Right lobe of liver (tissue), 4 donors: ENCODE measurements around the gene STXBP3.

Experiments used
- POLR2A ChIP-seq: fragments of 450-650 bp; IDR thresholded peaks from one replicate; pipeline ENCODE4 v1.6.1; 2017; ENCODE audit warnings: antibody characterized with exemption, mild to moderate bottlenecking
- TF ChIP-seq, protein P1 (sequence below), 4 donors: fragments of 200-600 bp in 3 of 4; fragments of 450-650 bp in 1 of 4; IDR thresholded peaks; one replicate each; pipeline versions ENCODE4 v1.5.1 to v1.8.0; 2016 to 2022; ENCODE audit warnings: antibody characterized with exemption in 4 of 4, mild to moderate bottlenecking in 2 of 4
- donor health status: DM: no; HTN: no; CAD: no.
- donor health status: DM: no; HTN: no; CAD: no.
- donor health status: DM: no; HTN: yes; CAD: no.

DNA sequence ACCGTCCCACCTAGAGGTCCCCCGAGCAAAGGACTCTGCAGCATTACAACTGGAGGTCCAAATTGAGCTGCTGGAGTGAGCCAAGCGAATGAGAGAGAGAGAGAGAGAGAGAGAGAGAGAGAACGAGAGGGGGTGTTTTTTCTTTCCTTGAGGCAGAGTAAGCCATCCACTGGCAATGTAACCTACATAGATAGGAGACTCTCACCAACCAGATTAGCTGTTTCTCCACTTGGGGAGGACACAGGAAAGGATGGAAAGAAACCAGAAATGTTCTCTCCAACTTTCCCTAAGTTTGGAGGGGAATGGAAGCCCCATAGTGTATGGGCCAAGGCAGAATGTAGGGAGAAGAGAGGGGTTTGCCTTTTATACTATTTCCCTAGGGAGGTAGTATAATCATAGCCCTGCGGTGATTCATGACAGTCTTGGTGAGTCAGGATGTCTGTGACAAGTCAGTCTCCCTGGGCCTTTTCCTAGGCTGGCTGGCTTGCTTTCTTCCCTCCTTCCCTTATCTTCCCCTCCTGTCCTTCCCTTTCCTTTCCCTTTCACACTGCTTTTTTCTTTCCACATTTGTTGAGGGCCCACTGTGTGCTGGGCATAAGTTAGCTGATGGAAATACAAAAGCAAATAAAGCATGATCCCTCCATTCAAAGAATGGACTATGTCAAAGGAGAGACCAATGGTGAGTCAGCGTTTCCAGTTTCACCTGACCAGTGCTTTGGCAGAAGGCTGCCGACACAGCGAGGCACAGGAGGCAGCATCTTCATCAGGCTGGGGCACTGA lies 26.6 kb upstream of the STXBP3 start:
- TF ChIP-seq, protein P1, sequence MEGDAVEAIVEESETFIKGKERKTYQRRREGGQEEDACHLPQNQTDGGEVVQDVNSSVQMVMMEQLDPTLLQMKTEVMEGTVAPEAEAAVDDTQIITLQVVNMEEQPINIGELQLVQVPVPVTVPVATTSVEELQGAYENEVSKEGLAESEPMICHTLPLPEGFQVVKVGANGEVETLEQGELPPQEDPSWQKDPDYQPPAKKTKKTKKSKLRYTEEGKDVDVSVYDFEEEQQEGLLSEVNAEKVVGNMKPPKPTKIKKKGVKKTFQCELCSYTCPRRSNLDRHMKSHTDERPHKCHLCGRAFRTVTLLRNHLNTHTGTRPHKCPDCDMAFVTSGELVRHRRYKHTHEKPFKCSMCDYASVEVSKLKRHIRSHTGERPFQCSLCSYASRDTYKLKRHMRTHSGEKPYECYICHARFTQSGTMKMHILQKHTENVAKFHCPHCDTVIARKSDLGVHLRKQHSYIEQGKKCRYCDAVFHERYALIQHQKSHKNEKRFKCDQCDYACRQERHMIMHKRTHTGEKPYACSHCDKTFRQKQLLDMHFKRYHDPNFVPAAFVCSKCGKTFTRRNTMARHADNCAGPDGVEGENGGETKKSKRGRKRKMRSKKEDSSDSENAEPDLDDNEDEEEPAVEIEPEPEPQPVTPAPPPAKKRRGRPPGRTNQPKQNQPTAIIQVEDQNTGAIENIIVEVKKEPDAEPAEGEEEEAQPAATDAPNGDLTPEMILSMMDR (IDR thresholded peaks at IDR 0.05): no peak
- TF ChIP-seq POLR2A: no peak
